Measurements from ENCODE around the gene OMA1. TPM values are rescaled to one million over a fixed set of nuclear protein-coding genes. Genes with fewer than 3 reads are reported as not detected.

Gene OMA1
- total RNA-seq, 1 donor from 2014 or later: 32.6 TPM

DNA sequence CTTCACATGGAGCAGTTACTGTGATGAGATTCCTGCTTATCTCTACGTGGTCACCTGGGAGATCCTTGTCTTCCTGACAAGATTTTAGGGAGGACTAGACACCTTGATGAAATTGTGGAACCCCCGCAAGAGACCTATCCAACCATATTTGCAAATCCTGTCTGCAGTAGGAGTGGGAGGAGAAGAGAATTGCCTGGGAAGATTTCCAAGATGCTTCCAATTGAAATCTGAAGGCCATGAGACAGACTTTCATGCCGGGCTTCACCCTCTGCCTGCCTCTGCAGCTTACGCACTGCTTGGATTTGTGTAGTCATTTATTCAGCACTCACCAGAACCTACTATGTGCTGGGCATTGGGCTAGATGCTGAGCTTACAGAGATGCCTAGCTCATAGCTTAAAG is 106.6 kb downstream of the OMA1 start:
- no peak for DNase-seq (ENCODE audit: low spot score)
- intact Hi-C loops (cut with DNase I): no loop called here

DNA sequence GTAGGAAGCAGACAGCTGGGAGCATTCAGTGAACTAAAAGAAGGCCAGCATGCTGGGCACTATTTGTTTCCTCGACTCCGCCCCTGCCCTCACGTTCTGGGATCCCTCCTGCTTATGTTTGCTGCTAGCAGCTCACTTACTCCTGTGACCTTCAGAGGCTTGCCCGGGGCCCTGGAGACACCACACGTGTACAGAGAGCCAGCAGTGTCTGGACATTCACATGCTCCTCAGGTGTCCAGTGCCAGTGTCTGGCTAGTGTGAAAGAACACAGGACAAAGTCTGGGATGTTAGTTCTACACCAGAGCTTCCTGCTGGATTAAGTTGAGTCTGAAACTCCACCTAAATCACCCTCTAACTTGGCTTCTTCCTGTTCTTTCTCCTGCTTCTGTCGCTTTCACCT is 108.1 kb downstream of the OMA1 start:
- intact Hi-C loops (cut with DNase I): no loop called here
- no peak for DNase-seq (ENCODE audit: low spot score)

- no peak for DNase-seq (ENCODE audit: low spot score)
- intact Hi-C loops (cut with DNase I): no loop called here
Measured at GRCh38 chr1:58437623-58438022, 108.9 kb downstream of the OMA1 start.

- intact Hi-C loops (cut with DNase I): no loop called here
- DNase-seq (ENCODE audit: low spot score): no peak
Measured at GRCh38 chr1:58436615-58437297, 109.8 kb downstream of the OMA1 start.

GRCh38 chr1:58435376-58435775 is 111.2 kb downstream of the OMA1 start:
- intact Hi-C loops (cut with DNase I): no loop called here
- no peak for DNase-seq (ENCODE audit: low spot score)

DNA sequence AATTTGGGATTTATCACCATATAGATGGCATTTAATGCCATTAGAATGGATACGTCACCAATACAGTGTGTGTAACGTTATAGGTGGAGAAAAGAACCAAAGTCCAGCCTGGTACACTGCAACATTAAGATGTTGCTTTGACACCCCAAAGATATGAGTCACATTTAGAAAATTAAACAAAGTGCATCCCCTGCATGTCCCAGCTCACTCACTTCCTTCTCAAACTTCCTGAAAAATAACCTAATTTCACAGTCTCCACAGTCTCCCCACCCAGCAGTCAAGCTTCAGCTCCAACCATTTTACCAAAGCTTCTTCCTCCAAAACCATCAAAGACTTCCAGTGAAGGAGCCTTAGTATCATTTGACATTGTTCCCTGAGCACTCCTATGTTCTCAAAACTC is 111.9 kb downstream of the OMA1 start:
- DNase-seq (ENCODE audit: low spot score): no peak
- intact Hi-C loops (cut with DNase I): no loop called here

DNA sequence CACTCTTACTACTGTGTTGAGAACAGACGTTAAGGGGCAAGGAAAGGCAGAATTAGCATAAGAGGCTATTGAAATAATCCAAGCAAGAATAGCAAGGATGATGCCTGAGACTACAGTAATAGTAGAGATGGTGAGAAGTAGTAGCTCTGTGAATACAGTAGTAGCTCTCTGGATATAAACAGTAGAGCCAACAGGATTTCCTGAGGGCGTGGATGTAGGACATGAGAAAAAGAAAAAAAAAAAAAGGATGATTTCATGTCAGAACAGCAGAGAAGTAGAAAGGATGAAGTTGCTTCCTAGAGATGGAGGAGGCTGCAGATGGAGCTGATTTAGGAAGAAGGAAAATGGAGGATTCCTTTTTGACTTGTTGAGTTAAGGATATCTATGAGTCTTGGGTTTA is 112.3 kb downstream of the OMA1 start:
- no peak for DNase-seq (ENCODE audit: low spot score)
- intact Hi-C loops (cut with DNase I): no loop called here

- intact Hi-C loops (cut with DNase I): no loop called here
- DNase-seq (ENCODE audit: low spot score): no peak
Measured at GRCh38 chr1:58432851-58433668, 113.5 kb downstream of the OMA1 start.

DNA sequence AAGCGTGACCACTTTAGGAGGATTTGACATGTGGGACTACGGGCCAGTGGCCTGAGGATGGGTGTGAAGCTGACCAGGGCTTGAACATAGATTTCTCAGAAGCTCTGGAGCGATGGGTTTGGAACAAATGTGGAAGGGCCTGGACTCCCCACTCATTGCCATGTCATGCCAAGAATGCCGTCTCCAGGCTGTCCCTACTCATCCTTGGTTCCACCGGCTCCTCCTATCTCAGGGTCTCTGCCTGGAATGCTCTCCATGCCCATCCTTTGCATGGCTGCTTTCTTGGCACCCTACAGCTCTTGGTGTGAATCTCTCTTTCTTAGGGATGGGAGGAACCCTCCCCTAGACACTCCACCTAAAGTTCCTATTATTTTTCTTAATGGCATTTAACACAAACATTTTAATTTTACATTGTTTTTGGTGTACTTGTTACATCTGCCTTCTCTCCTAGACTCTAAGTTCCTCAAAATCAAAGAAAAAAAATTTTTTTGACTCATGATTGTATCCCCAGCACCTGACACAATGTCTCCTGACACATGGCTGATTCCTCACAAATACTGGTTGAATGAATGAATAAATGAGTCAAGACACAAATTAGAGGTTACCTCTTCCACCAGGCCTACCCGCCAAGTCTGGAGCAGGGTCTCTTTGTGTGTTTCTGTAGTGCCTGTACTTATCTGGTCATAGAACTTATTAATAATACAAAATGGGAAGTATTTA is 114.5 kb downstream of the OMA1 start:
- no peak for DNase-seq (ENCODE audit: low spot score)
- intact Hi-C loops (cut with DNase I): no loop called here

Other genes starting within 250 kb of the OMA1 start
- gene TACSTD2, start 30.5 kb upstream of the OMA1 start, total RNA-seq: 0.11 TPM
- 29.0 TPM for gene MYSM1, start 153.3 kb upstream of the OMA1 start, total RNA-seq
- gene JUN, start 237.3 kb upstream of the OMA1 start, total RNA-seq: 91.7 TPM

All from cardiac septum (tissue), 1 donor.